Heart right ventricle (tissue), 16 donors: Measurements from ENCODE around the gene NTRK1. TPM values are rescaled to one million over a fixed set of nuclear protein-coding genes. Genes with fewer than 3 reads are reported as not detected.

Experiments
- ATAC-seq, 8 donors: fragments of 200-7000 bp; cut with Tn5 transposase; one replicate each; pipeline ENCODE4 v1.9.1; 2020; ENCODE audit warnings: mild to moderate bottlenecking in 8 of 8, moderate library complexity in 8 of 8, moderate number of reproducible peaks in 1 of 8
- DNase-seq, 2 donors: peaks; one replicate each; pipeline ENCODE4 v3.0.0-alpha.2; 2020
- H3K27ac ChIP-seq, 10 donors: fragments of 200-600 bp; sonication (generic) in 2 of 10; one replicate each; pipeline versions ENCODE4 v1.5.0 to v1.8.0; 2020 to 2022; ENCODE audit warnings: mild to moderate bottlenecking in 3 of 10
- H3K27me3 ChIP-seq, 7 donors: fragments of 200-600 bp; one replicate each; pipeline ENCODE4 v1.8.0; 2021 to 2022; ENCODE audit warnings: mild to moderate bottlenecking in 2 of 7
- H3K36me3 ChIP-seq, 9 donors: fragments of 200-600 bp; sonication (generic) in 1 of 9; one replicate each; pipeline versions ENCODE4 v1.5.0 to v1.8.0; 2020 to 2022; ENCODE audit warnings: mild to moderate bottlenecking in 2 of 9
- H3K4me1 ChIP-seq, 9 donors: fragments of 200-600 bp; sonication (generic) in 1 of 9; one replicate each; pipeline versions ENCODE4 v1.5.0 to v1.8.0; 2020 to 2022; ENCODE audit warnings: mild to moderate bottlenecking in 4 of 9
- H3K4me3 ChIP-seq, 10 donors: fragments of 200-600 bp; sonication (generic) in 2 of 10; one replicate each; pipeline versions ENCODE4 v1.5.0 to v1.8.0; 2020 to 2022; ENCODE audit warnings: mild to moderate bottlenecking in 7 of 10, moderate library complexity in 2 of 10
- H3K9me3 ChIP-seq, 11 donors: fragments of 200-600 bp in 10 of 11; sonication (generic) in 2 of 11; one replicate each; pipeline versions ENCODE4 v1.5.0 to v1.8.0; 2013 to 2022; ENCODE audit warnings: mild to moderate bottlenecking in 2 of 11, control low read depth in 1 of 11, moderate library complexity in 1 of 11
- WGBS, 2 donors: extraction: QIAGEN DNeasy Blood & Tissue Kit; methylation state at CpG; one replicate each; pipeline ENCODE4 v1.1.7; 2013; ENCODE audit warnings: inconsistent platforms in 1 of 2; 5-methylcytosine and 5-hydroxymethylcytosine counted together
- intact Hi-C, 10 donors: fragments of 100-400 bp; cut with DNase I; formaldehyde crosslinking; loops; one replicate each; pipeline versions ENCODE4 v1.11.1 to v1.14.2; 2022
- polyA plus RNA-seq, 2 donors: library from polyadenylated mRNA; stranded (reverse); fragments of 200-250 nt; gene quantifications; one replicate each; pipeline ENCODE4 v1.2.3, GENCODE V29; 2013
- total RNA-seq, 10 donors: library from RNA; stranded (reverse); fragmentation: NEBNext Ultra II Directional in 3 of 10; extraction: Animal tissue kit (Norgen Biotek cat#: 25700) in 3 of 10; gene quantifications; one replicate each; pipeline versions ENCODE4 v1.2.1 to v1.2.4, GENCODE V29; 2021 to 2023
- TF ChIP-seq, protein P1 (sequence below), 9 donors: fragments of 200-600 bp; sonication (generic) in 2 of 9; IDR thresholded peaks; one replicate each; pipeline versions ENCODE4 v1.5.0 to v1.8.0; 2021 to 2022; ENCODE audit warnings: antibody characterized with exemption in 9 of 9, mild to moderate bottlenecking in 5 of 9, moderate library complexity in 1 of 9
- donor health status: Arrhythmogenic right ventricular cardiomyopathy.
- donor health status: ischemic (EF 13 %, LVEDD 7.1; RV severe dilation, severe dysfunction).
- donor health status: healthy with polysubstance abuse.
- donor health status: DM: no; HTN: yes; CAD: no.
- donor health status: DM: no; HTN: no; CAD: no.
- donor health status: ischemic (EF 25% LVEDD 6.9; RV normal size, moderate dysfunction).
- donor health status: ischemic (EF 25% LVEDD 5.7; RV mildly dilated, moderate dysfunction).
- donor health status: healthy.
- donor health status: DM: yes; HTN: yes; CAD: no.
- donor health status: Ischemic cardiomyopathy.
- donor health status: ischemic (EF 35%, LVEDD 5.7; RV mildly dilated, moderate dysfunction).
- donor health status: nonischemic (EF 11% LVEDD 7.7; RV severe dilation, severe dysfunction).
- donor health status: DM: yes; HTN: yes; CAD: no.
- donor health status: PGD.
- donor health status: ischemic (EF 29% LVEDD 5.4; RV normal size, mild dysfunction).
- donor health status: nonischemic (EF 23%, LVEDD 6.1; RV moderate dilation, normal function).

The NTRK1 gene
- total and polyA plus RNA-seq, 12 donors: 0.15 to 3.7 (median 0.69) TPM

DNA sequence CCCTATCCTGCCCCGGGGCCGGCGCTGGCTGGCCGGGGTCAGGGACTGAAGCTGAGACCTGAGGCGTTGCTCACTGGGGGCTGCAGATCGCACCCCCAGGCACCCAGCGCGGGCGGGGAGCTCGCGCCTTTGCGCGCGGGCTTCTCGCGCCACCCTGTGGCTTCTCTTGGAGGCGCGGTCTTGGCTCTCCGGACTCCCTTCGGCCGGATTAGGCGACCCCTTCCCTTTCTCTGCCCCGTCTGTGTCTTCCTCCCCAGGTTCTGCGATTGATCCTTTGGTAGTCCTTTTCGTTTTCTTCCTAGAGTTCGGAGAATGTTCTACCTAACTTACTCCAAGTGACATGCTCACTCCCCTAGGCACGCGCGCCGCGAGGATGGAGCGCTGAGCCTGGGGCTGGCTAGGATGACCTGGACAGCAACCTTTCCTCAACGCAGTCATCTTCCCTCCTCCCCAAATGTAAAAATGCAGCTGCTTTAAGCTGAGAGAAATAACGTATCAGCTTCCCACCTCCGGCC, 495 bp upstream of the NTRK1 start:
- WGBS, 2 donors: 1% methylated on average over 35 of the region's 35 CpGs
- H3K27me3 ChIP-seq: peaks cover 8 to 82% (median 60%) of the 10 kb centered on the region in 7 donors
- TF ChIP-seq, protein P1, sequence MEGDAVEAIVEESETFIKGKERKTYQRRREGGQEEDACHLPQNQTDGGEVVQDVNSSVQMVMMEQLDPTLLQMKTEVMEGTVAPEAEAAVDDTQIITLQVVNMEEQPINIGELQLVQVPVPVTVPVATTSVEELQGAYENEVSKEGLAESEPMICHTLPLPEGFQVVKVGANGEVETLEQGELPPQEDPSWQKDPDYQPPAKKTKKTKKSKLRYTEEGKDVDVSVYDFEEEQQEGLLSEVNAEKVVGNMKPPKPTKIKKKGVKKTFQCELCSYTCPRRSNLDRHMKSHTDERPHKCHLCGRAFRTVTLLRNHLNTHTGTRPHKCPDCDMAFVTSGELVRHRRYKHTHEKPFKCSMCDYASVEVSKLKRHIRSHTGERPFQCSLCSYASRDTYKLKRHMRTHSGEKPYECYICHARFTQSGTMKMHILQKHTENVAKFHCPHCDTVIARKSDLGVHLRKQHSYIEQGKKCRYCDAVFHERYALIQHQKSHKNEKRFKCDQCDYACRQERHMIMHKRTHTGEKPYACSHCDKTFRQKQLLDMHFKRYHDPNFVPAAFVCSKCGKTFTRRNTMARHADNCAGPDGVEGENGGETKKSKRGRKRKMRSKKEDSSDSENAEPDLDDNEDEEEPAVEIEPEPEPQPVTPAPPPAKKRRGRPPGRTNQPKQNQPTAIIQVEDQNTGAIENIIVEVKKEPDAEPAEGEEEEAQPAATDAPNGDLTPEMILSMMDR (IDR thresholded peaks at IDR 0.05): peak; percentile 66 to 94 (median 88)
- H3K27ac ChIP-seq: no peak overlapping the region
- peak overlapping the region in 9 of 10 donors; percentile 6 to 51 (median 43) for H3K4me3 ChIP-seq
- ATAC-seq (peak; percentile 66 to 85 (median 76)), DNase-seq (peak in 1 of 2 donors; percentile 61)
- peaks cover 3 to 36% (median 33%) of the 10 kb centered on the region in 9 donors for H3K4me1 ChIP-seq
- H3K36me3 ChIP-seq: no peaks in the 10 kb centered on the region
- intact Hi-C loops: loop anchor here in 6 of 10 donors (1.0 to 10.0 kb wide), 6 partner anchors 21 to 175 kb away; no protein-coding TSS in a partner anchor
- no peaks in the 10 kb centered on the region for H3K9me3 ChIP-seq

DNA sequence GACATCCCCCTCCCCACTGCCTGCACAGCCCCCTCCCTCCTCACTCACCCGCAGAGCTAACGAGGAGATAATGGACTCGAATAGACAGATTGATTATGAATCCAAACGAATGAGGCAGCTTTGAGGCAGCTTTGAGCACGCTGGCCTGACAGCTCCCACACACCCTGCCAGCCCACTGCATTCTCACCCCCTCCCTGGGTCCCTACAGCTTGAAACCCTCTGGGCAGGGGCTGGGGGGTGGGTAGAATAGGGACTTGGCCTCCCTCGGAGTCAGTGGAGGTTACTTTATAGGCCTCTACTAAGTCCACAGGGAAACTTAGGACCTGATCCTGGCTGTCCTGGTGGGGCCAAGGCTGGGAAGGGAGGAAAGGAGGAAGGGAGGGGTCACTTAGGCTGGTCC, 1.9 kb downstream of the NTRK1 start:
- intact Hi-C loops: loop anchor here in 5 of 10 donors (5.0 to 10.0 kb wide), 4 partner anchors 60 to 178 kb away; no protein-coding TSS in a partner anchor
- H3K27ac ChIP-seq: no peak overlapping the region
- H3K36me3 ChIP-seq: no peaks in the 10 kb centered on the region
- ATAC-seq: no peak
- no peak for DNase-seq
- no peak overlapping the region for H3K4me3 ChIP-seq
- no peaks in the 10 kb centered on the region for H3K9me3 ChIP-seq
- H3K4me1 ChIP-seq: peaks cover 3 to 36% (median 33%) of the 10 kb centered on the region in 9 donors
- 85 to 86% methylated on average over 6 of the region's 6 CpGs for WGBS, 2 donors
- TF ChIP-seq, protein P1 (IDR thresholded peaks at IDR 0.05): no peak
- peaks cover 8 to 82% (median 64%) of the 10 kb centered on the region in 7 donors for H3K27me3 ChIP-seq

DNA sequence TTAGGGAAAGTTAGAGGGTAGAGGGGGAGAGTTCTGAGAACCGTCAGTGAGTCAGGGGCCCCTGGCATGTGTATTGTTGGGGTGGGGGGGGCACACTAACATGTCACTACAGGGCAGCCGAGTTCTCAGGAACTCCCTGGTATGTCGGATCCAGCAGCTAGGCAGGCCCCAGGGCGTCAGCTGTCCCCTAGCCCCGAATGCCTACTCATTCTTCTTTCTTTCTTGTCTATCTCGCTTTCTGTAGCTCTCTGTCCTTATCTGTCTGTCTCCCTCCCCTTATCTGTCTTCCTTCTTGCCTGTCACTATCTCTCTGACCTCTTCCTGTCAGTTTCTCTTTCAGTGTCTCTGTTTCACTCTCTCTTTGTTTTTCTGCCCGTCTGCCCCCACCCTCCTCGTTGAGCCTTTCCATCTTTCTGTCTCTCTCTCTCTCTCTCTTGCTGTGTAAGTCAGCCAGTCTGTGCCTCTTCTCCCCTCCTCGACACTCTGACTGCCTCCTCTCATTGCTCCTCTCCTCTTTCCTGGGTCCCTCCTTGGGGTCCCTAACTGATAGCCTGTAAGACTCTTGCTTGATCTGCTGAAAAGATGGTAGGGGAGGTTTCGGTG, 2.4 kb downstream of the NTRK1 start:
- no peaks in the 10 kb centered on the region for H3K9me3 ChIP-seq
- H3K27me3 ChIP-seq: peaks cover 8 to 79% (median 64%) of the 10 kb centered on the region in 7 donors
- no peak overlapping the region for H3K27ac ChIP-seq
- no peak overlapping the region for H3K4me3 ChIP-seq
- no peaks in the 10 kb centered on the region for H3K36me3 ChIP-seq
- H3K4me1 ChIP-seq: peaks cover 3 to 33% (median 31%) of the 10 kb centered on the region in 9 donors
- TF ChIP-seq, protein P1 (IDR thresholded peaks at IDR 0.05): no peak
- ATAC-seq (no peak), DNase-seq (no peak)
- WGBS, 2 donors: 77 to 79% methylated on average over 10 of the region's 10 CpGs
- intact Hi-C loops: loop anchor here in 5 of 10 donors (5.0 to 10.0 kb wide), 4 partner anchors 61 to 178 kb away; no protein-coding TSS in a partner anchor

DNA sequence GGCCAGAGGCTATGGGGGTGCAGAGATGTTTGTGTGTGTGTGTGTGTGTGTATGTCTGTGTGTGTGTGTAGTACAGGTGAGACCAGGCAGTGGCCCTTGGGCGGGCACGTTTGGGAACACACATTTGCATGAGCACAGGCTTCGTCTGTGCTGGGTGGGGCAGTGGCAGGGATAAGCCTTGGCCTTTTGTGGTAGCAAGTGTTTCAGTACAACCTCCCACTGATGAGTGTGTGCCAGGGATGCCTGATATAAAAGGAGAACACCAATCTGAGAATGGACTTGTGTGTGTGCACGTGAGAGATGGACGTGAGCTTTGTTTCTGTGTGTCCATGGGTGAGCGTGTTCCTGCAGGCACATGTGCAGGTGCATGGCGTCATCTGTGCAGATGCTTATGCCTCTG, 3.0 kb downstream of the NTRK1 start:
- peaks cover 8 to 74% (median 64%) of the 10 kb centered on the region in 7 donors for H3K27me3 ChIP-seq
- TF ChIP-seq, protein P1 (IDR thresholded peaks at IDR 0.05): no peak

More for the DNA sequence above, 3.0 kb downstream of the NTRK1 start:
- DNase-seq (no peak), ATAC-seq (no peak)
- peaks cover 3 to 27% (median 26%) of the 10 kb centered on the region in 9 donors for H3K4me1 ChIP-seq
- intact Hi-C loops: loop anchor here in 5 of 10 donors (5.0 to 10.0 kb wide), 4 partner anchors 61 to 179 kb away; no protein-coding TSS in a partner anchor
- no peak overlapping the region for H3K4me3 ChIP-seq
- no peak overlapping the region for H3K27ac ChIP-seq
- no peaks in the 10 kb centered on the region for H3K36me3 ChIP-seq
- H3K9me3 ChIP-seq: no peaks in the 10 kb centered on the region
- 82 to 86% methylated on average over 7 of the region's 7 CpGs for WGBS, 2 donors
